HG02973 (cell line): ENCODE measurements around the gene RNF151.
"Not testable (repeated sequence)": the region's sequence is repeated elsewhere in the genome, so short reads cannot be mapped to it uniquely, and the experiment has no call there.

ENCODE experiments used
- ATAC-seq: cut with Tn5 transposase; IDR thresholded peaks from one replicate; pipeline ENCODE4 v1.9.1; 2021; ENCODE audit warnings: moderate library complexity; ENCODE audit not compliant: unreplicated experiment

Gene RNF151

GRCh38 chr16:2006317-2006716, 39.7 kb downstream of the RNF151 start:
- ATAC-seq, result no peak

GRCh38 chr16:2007081-2007836, 40.6 kb downstream of the RNF151 start:
- no peak for ATAC-seq

GRCh38 chr16:2008009-2008526, 41.4 kb downstream of the RNF151 start:
- no peak for ATAC-seq

- no peak for ATAC-seq
These were observed 42.0 kb downstream of the RNF151 start for GRCh38 chr16:2008631-2009163.

GRCh38 chr16:2009164-2009711, 42.6 kb downstream of the RNF151 start:
- ATAC-seq, result peak; percentile 17

GRCh38 chr16:2009791-2010510, 43.3 kb downstream of the RNF151 start, which contains the start of gene ZNF598:
Gene ZNF598, minus strand, starts transcription at chr16:2009821.
- peak; percentile 68 for ATAC-seq

GRCh38 chr16:2011726-2012125, 45.1 kb downstream of the RNF151 start:
- ATAC-seq, result not testable (repeated sequence)

- no peak for ATAC-seq
These were observed 46.9 kb downstream of the RNF151 start for GRCh38 chr16:2013527-2013926.

GRCh38 chr16:2015117-2015946, 48.7 kb downstream of the RNF151 start:
- no peak for ATAC-seq

GRCh38 chr16:2015947-2016208, 49.2 kb downstream of the RNF151 start:
- no peak for ATAC-seq

GRCh38 chr16:2016407-2016922, 49.8 kb downstream of the RNF151 start:
- ATAC-seq, result no peak
